Activated naive CD4-positive, alpha-beta T cell treated with anti-CD3 and anti-CD28 coated beads, Interleukin-2, amount 50 U/mL, for 16 hours (primary cell): Measurements from ENCODE around the gene CFAP58.

ENCODE experiments used
- DNase-seq: peaks from one replicate; pipeline ENCODE4 v3.0.0-alpha.2; 2020

The CFAP58 gene

GRCh38 chr10:104323085-104323484 lies 30.5 kb upstream of the CFAP58 start:
- no peak for DNase-seq

- DNase-seq, result no peak
These were observed 29.9 kb upstream of the CFAP58 start for GRCh38 chr10:104323760-104324201.

GRCh38 chr10:104324221-104324686 lies 29.4 kb upstream of the CFAP58 start:
- no peak for DNase-seq

- DNase-seq, result no peak
These were observed 28.7 kb upstream of the CFAP58 start for GRCh38 chr10:104324931-104325330.

- no peak for DNase-seq
These were observed 27.9 kb upstream of the CFAP58 start for GRCh38 chr10:104325436-104326435.

GRCh38 chr10:104326991-104327610 lies 26.5 kb upstream of the CFAP58 start:
- no peak for DNase-seq

GRCh38 chr10:104327745-104328645 lies 25.6 kb upstream of the CFAP58 start:
- no peak for DNase-seq

GRCh38 chr10:104328646-104328895 lies 25.1 kb upstream of the CFAP58 start:
- no peak for DNase-seq

GRCh38 chr10:104328896-104329710 lies 24.5 kb upstream of the CFAP58 start:
- DNase-seq, result peak; percentile 82

GRCh38 chr10:104329735-104330134 lies 23.9 kb upstream of the CFAP58 start:
- DNase-seq, result no peak

- DNase-seq, result no peak
These were observed 23.2 kb upstream of the CFAP58 start for GRCh38 chr10:104330168-104331110.

GRCh38 chr10:104331208-104331838 lies 22.3 kb upstream of the CFAP58 start:
- no peak for DNase-seq

- DNase-seq, result no peak
These were observed 21.2 kb upstream of the CFAP58 start for GRCh38 chr10:104332243-104333031.

- peak; percentile 51 for DNase-seq
These were observed 20.5 kb upstream of the CFAP58 start for GRCh38 chr10:104333032-104333727.

GRCh38 chr10:104333728-104334373 lies 19.8 kb upstream of the CFAP58 start:
- no peak for DNase-seq

- no peak for DNase-seq
These were observed 19.1 kb upstream of the CFAP58 start for GRCh38 chr10:104334561-104334960.

GRCh38 chr10:104334965-104335650 lies 18.5 kb upstream of the CFAP58 start:
- no peak for DNase-seq
